ENCODE measurements around the gene TMEFF2.
"Not testable (repeated sequence)": the region's sequence is repeated elsewhere in the genome, so short reads cannot be mapped to it uniquely, and the experiment has no call there.

TMEFF2 gene

GRCh38 chr2:192123847-192124246, 70.9 kb downstream of the TMEFF2 start:
- DNase-seq (ENCODE audit: insufficient read length, low spot score) (no peak), FAIRE-seq (no peak)
- TF ChIP-seq, protein P1, sequence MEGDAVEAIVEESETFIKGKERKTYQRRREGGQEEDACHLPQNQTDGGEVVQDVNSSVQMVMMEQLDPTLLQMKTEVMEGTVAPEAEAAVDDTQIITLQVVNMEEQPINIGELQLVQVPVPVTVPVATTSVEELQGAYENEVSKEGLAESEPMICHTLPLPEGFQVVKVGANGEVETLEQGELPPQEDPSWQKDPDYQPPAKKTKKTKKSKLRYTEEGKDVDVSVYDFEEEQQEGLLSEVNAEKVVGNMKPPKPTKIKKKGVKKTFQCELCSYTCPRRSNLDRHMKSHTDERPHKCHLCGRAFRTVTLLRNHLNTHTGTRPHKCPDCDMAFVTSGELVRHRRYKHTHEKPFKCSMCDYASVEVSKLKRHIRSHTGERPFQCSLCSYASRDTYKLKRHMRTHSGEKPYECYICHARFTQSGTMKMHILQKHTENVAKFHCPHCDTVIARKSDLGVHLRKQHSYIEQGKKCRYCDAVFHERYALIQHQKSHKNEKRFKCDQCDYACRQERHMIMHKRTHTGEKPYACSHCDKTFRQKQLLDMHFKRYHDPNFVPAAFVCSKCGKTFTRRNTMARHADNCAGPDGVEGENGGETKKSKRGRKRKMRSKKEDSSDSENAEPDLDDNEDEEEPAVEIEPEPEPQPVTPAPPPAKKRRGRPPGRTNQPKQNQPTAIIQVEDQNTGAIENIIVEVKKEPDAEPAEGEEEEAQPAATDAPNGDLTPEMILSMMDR (IDR thresholded peaks at IDR 0.05; ENCODE audit: insufficient read depth, missing control alignments) = no peak

GRCh38 chr2:192122946-192123345, 71.8 kb downstream of the TMEFF2 start:
- DNase-seq (ENCODE audit: insufficient read length, low spot score) (no peak), FAIRE-seq (no peak)
- TF ChIP-seq, protein P1 (IDR thresholded peaks at IDR 0.05; ENCODE audit: insufficient read depth, missing control alignments) = no peak

DNA sequence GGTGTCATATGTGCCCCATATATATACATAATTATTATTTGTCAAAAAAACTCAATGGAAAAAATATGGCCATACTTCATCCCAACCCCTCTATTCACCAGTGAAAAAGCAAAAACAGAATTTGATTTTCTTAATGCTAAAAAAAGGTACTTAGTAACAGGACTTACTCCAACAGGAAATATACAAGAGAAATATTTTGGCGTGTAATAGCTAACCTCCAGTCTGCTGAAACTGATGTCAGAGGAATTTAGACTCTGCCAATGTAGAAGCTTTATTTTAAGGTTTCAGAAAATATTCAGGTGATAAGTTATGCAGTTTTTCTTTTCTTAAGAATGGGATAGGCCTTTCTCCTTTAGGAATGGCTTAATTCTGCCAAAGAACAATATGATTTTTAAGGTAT, 72.6 kb downstream of the TMEFF2 start:
- TF ChIP-seq, protein P1 (IDR thresholded peaks at IDR 0.05; ENCODE audit: insufficient read depth, missing control alignments) = no peak

GRCh38 chr2:192119536-192119935, 75.2 kb downstream of the TMEFF2 start:
- DNase-seq (ENCODE audit: insufficient read length, low spot score) (no peak), FAIRE-seq (no peak)
- TF ChIP-seq, protein P1 (IDR thresholded peaks at IDR 0.05; ENCODE audit: insufficient read depth, missing control alignments) = no peak

More for the DNA sequence above, 72.6 kb downstream of the TMEFF2 start:
- FAIRE-seq = no peak
- no peak for DNase-seq (ENCODE audit: insufficient read length, low spot score)

DNA sequence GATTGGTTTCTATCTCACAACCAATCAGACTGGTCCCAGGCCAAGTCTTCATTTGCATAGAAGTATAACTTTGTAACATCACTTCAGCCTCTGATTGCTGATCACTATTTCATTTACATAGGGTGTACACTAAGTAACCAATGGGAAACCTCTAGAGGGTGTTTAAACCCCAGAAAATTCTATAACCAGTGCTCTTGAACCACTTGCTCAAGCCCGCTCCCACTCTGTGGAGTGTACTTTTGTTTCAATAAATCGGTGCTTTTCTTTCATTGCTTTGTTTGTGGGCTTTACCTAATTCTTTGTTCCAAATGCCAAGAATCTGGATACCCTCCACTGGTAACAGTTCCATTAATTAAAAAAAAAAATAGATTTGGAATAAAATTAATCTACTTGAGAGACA, 77.0 kb downstream of the TMEFF2 start:
- FAIRE-seq (no peak), DNase-seq (ENCODE audit: insufficient read length, low spot score) (no peak)
- TF ChIP-seq, protein P1 (IDR thresholded peaks at IDR 0.05; ENCODE audit: insufficient read depth, missing control alignments) = no peak

GRCh38 chr2:192111536-192111935, 83.2 kb downstream of the TMEFF2 start:
- not testable (repeated sequence) for FAIRE-seq; DNase-seq (ENCODE audit: insufficient read length, low spot score)

GRCh38 chr2:192099742-192100141, 95.0 kb downstream of the TMEFF2 start:
- DNase-seq (ENCODE audit: insufficient read length, low spot score) = no peak
- no peak for FAIRE-seq
- TF ChIP-seq, protein P1 (IDR thresholded peaks at IDR 0.05; ENCODE audit: insufficient read depth, missing control alignments) = no peak
